GM12865 (cell line): ENCODE data around the gene RAVER1.

Experiments
- DNase-seq: peaks from one replicate; pipeline ENCODE4 v3.0.0; 2010; ENCODE audit warnings: low read depth
- H3K4me3 ChIP-seq: 2 replicates; pipeline ENCODE4 v1.5.1; 2011; ENCODE audit warnings: mild to moderate bottlenecking, low read depth, low read length, control low read depth
- CTCF ChIP-seq: IDR thresholded peaks from 2 replicates; pipeline ENCODE4 v1.5.1; 2011; ENCODE audit warnings: low read length, control low read depth, low read depth, inconsistent platforms; ENCODE audit not compliant: insufficient read depth; ENCODE audit errors: missing control alignments

Gene RAVER1

GRCh38 chr19:10316229-10317044 lies 16.9 kb downstream of the RAVER1 start:
- no peak for TF ChIP-seq CTCF
- no peak for DNase-seq
- H3K4me3 ChIP-seq = no peak overlapping the region

GRCh38 chr19:10315335-10316214 lies 17.8 kb downstream of the RAVER1 start, which contains the start of gene FDX2:
TSS of gene FDX2 (minus strand) at chr19:10316015. CDS start at chr19:10315996, 19 bp downstream.
- peak; percentile 91 for DNase-seq
- peak within 1 kb of the TSS; percentile 58 for H3K4me3 ChIP-seq
- no peak for TF ChIP-seq CTCF

GRCh38 chr19:10309423-10309822 lies 23.9 kb downstream of the RAVER1 start, which contains the start of gene ZGLP1:
TSS of gene ZGLP1 (minus strand) at chr19:10309815.
- no peak for TF ChIP-seq CTCF
- DNase-seq = no peak
- no peak within 1 kb of the TSS for H3K4me3 ChIP-seq

- DNase-seq = no peak
- no peak for TF ChIP-seq CTCF
- H3K4me3 ChIP-seq = no peak overlapping the region
Observed at GRCh38 chr19:10306327-10306726, 27.0 kb downstream of the RAVER1 start.

GRCh38 chr19:10305139-10305806 lies 28.1 kb downstream of the RAVER1 start:
- TF ChIP-seq CTCF = no peak
- H3K4me3 ChIP-seq = no peak overlapping the region
- no peak for DNase-seq

GRCh38 chr19:10299545-10300458 lies 33.5 kb downstream of the RAVER1 start:
- H3K4me3 ChIP-seq = no peak overlapping the region
- TF ChIP-seq CTCF = no peak
- no peak for DNase-seq
